NCI-H1092 treated with DMSO at 0.1 percent for 48 hours (cell line): Measurements from ENCODE around the gene SUPT20H.
"Not testable (repeated sequence)": the region's sequence is repeated elsewhere in the genome, so short reads cannot be mapped to it uniquely, and the experiment has no call there.

ENCODE experiments used
- DNase-seq: peaks from one replicate; lab custom pipeline; 2025; lab: John Stamatoyannopoulos, UW

The SUPT20H gene

DNA sequence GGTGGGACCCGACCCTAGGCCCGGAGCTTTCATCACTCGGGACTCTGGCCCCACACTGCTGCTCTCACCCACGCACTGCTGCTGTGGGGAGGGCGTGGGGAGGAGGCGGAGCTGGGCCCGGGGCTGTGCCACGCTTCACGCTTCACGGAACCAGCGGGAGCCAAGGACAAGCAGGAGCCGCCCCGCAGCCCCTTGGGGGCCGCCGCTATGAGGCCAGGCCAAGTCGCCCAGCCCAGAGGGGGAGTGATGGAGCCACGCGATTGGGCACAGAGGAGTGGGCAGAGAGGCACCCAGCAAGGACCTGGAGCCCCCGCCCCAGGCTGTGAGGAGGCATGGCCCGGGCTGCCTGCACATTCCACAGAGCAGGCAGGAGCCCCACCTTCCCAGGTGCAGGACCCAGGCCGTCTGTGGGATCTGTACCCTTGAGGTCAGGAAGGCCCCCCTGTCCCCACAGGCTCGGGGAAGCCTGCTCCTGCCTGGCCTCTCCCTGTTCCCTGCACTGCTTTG is 10.2 kb upstream of the SUPT20H start:
- no peak for DNase-seq

DNA sequence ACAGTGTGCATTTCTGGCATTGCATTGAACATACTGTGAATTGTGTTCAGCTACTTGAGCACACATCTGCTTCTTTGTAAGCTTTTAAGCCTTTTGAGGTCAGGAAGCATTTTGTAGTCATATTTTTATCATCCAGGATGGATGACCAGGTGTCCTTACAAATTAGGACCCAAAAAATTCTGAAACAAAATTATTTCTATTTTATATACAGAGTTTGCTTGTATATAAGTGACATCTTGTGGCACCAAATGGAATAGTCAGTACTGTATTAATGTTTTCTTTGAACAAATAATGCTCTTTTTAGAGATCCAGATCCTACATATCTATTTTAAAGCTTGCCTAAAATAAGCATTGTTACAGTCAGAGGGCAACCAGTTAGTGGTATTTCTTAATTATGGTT is 9.5 kb upstream of the SUPT20H start:
- no peak for DNase-seq

DNA sequence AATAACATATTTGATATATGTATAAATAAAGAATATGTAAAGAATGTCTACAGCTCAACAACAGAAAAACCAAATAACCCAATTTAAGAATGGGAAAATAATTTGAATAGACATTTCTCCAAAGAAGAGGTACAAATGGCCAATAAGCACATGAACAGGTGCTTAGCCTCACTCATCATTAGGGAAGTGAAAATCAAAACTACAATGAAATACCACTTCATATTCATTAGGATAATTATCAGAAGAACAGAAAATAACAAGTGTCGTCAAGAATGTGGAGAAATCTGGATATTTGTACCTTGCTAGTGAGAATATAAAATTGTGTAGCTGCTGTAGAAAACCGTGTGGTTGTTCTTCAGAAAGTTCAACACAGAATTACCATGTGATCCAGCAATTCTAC is 8.4 kb upstream of the SUPT20H start:
- DNase-seq = no peak

DNA sequence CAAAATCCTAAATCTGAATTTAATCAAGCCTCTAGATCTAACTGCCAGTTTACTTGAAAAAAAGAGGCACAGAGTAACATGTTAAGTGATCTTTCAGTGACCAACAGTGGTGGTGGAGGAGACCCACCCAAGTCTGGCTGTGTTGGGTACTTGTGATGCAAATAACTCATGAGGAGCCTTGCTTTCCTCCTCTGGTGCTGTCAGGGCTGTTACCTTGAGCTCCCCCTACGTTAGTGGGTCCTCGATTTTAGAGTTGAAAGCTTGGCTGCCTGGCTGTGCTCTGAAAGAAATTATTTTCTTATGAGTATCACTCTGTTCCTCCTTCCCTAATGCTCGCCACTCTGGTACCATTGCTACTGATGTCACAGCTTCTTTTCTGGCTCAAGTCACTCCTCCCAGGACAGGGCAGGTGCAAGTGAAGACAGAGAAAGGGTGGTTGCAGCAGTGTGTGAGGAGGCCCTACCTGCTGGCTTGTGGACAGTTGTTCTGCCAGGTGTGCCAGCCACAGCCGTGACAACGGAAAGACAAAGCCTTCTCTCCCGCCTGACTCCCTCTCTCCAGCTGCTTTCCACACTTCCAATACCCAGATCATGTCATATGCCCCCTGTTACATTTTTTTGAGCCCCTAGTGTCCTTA is 6.5 kb upstream of the SUPT20H start:
- no peak for DNase-seq

DNA sequence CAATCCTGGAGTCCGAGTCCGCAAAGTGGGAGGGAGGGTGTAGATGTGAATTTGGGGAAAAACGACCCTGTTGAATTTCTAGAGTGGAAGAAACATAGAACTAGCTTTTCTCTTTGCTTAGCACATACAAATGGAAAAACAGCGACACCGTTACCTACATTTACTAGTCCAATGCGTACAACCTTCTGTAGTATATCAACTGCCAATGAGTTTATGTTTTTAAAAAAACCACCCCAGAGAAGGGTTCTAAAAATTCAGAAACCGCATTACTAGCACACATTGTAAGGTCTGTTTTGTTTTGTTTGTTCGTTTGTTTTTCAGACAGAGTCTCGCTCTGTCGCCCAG is 332 bp upstream of the SUPT20H start:
- no peak for DNase-seq

DNA sequence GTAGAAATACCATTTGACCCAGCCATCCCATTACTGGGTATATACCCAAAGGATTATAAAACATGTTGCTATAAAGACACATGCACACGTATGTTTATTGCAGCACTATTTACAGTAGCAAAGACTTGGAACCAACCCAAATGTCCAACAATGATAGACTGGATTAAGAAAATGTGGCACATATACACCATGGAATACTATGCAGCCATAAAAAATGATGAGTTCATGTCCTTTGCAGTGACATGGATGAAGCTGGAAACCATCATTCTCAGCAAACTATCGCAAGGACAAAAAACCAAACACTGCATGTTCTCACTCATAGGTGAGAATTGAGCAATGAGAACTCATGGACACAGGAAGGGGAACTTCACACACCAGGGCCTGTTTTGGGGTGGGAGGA is 3.3 kb downstream of the SUPT20H start:
- DNase-seq = not testable (repeated sequence)

DNA sequence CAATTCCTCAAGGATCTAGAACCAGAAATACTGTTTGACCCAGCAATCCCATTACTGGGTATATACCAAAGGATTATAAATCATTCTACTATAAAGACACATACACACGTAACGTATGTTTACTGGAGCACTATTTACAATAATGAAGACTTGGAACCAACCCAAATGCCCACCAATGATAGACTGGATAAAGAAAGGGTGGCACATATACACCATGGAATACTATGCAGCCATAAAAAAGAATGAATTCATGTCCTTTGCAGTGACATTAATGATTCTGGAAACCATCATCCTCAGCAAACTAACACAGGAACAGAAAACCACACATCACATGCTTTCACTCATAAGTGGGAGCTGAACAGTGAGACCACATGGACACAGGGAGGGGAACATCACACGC is 6.4 kb downstream of the SUPT20H start:
- not testable (repeated sequence) for DNase-seq

DNA sequence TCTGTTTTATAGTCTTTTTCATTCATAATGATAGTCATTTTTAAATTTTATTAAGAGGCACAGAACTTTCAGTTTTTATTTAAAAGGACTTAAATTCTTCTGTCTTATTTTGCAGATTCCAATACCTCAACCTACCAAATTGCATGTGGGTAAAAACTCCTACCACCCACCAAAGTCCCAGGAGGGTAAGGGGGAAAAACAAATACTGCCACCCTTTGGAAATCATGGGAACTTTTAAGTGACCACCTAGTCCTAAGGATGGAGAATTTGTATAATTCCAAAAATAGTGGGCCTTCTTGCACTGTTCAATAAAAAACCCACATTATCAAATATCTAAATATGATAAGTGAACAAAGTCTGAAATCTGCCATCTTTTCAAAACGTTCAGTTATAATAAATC is 9.7 kb downstream of the SUPT20H start:
- no peak for DNase-seq

DNA sequence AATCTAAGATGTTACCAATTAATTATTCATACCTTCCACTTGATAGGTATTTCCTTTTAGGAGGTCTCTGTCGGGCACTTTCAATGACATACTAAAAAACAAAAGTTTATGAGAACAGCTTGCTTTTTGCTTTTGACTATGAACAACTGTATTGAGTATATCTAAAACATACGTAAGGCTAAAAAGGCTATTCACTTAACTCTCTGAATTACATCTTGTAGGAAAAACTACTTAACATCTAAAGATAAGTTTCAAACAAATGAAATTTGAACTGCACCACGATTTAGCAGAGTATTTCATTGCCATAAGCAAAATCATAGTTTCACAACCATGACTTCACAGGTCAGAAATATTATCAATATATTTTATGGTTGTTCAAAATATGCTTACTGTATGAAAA is 11.6 kb downstream of the SUPT20H start:
- no peak for DNase-seq

DNA sequence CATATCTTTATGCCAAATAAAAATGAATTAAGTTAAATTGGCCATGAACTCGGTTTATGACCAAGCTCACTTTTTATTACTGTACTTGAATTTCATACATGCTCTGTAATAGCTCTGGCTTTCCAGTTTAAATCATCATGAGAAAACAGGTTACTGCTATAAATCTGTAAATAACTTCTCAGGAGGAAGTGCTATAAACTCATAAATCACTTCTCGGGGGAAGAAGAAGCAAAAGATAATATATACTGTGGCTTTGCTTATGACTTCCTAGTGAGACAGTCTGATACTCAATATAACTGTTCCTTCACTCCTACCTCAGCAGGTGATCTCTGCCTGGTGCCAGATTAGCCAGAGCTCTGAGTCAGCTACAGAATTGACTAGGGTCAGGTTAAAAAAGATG is 12.5 kb downstream of the SUPT20H start:
- DNase-seq = no peak

DNA sequence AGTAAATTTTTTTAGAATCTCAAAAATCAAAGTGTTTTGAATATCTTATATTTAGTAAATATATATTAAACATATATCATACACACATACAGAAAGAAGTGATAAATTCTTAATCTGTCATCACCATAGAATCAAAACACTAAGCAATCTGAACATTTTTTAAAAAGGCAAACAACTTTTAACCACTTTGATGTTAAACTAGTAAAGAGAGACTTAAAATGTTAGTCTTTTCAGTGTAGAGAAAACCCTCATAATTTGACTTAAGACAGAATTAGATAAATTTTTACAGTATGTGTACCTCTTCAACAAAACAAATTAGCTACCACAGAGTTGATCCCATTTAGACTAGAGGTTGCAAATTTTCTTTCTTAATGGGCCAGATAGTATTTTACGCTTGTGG is 13.4 kb downstream of the SUPT20H start:
- DNase-seq = no peak

DNA sequence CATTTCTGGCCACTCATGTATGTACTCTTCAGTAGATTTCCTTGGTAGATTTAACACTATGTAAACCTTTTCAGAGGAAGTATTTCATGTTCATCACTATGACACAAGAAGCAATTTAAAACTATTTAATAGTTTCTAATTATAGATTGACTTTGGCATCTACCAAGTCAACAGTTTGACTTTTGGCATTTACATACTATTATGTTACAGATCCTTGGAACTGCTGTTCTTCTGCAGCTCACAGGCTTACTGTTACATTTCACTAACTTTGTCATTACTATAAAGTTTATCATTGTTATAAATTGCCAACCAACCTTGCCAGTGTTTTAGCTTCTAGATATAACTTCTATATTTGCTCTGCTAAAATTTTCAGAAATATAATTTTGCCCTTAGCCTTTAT is 18.7 kb downstream of the SUPT20H start:
- DNase-seq = no peak

DNA sequence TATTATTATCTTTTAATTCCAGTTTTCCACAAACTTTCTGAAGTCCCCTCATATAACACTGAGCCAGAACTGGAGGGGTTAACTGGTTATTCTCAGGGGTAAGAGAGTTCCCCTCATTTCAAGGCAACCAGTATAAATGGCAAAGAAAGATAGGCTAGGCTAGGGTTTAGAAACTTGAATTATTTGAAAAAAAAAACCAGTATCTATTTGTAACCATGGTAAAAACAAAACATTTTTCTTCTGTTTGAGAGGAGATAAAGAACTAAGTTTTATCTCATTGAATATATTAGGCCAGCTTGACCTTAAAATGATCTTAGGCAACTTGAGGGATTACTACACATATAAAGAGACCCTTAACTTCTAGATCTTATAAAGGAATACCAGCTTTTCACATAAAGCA is 19.6 kb downstream of the SUPT20H start:
- no peak for DNase-seq

DNA sequence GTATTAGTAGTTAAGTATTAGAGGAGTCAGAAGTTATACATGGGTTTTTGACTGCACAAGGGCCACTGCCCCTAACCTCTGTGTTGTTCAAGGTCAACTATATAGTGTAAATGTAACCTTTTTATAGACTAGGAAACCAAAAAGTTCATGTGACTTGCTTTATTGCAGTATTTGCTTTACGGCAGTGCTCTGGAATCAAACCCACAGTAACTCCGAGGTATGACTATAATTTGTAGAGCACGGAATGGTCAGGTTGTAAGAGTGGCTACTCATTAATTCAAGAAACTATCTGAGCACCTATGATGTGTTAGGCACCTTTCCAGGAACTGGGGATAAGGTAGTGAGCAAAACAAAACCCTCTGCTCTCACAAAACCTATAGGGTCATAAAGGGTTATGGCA is 22.2 kb downstream of the SUPT20H start:
- DNase-seq = no peak

DNA sequence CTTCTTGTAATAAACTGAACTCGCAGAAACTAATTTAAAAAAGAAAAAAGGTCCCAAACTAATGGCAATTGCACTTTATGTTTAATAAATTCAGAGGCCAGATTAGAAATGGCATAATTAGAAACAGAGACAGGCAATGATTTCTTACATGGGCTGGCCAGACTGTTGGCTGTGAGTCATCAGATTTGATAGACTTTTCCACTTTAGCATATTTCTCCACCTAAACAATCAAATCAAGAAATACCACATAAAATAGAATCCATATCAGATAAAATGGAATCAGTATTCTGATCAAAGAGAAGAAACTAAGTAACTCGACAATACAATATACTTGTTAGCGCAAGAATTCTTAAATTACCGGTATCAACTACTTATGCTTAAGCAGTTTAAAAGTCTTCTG is 29.9 kb downstream of the SUPT20H start:
- DNase-seq = no peak

DNA sequence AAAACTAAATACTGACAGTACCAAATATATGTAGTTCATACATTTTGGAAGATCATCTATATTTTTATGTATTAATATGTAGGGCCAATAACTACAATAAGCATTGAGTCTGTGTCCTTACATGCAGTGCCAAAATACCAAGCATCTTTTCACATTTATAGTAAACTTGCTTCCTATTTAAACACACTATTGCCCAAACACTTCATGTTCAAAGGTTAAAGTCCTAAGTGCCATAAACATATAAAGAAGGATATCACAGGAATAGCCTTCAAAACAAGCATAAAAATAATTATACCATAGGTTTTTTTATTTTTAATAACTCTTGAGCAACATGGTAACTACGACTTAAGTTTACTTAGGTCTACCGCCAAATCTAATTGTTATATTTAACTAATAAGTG is 31.8 kb downstream of the SUPT20H start:
- no peak for DNase-seq

DNA sequence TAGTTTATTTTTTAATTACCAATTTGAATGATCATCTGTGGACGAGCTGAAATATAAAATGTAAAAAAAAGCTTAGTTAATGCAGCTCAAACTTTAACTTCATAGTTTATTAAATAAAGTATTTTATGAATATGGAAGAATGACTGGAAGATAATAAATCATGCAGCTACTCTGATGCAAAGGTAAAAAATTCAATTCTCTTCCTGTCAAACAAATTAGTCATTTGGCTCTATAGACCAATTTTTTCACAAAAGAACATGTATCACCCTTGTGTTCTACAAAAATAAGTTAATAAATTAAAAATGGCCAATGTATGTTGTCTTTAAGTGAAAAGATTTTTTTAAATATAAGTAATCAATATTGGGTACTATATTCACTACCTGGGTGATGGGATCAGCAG is 32.7 kb downstream of the SUPT20H start:
- no peak for DNase-seq

DNA sequence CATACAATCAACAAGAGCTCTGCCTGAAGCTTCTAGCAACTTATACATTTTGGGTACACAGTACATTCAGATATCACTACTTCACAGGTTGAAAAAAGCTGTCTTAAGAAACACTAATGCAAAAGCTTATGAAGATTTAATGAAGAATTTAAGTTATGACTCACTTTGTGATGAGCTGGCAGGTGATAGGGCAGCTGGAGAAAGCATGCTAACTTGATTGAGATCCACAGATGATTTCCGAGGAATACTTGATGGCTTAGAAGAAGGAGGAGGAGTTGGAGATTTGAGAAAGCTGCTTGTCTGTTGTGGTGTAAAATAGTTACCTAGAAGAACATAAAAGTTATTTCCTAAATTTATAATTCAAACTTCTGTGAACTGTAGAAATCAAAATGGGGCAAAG is 35.6 kb downstream of the SUPT20H start:
- DNase-seq = no peak

DNA sequence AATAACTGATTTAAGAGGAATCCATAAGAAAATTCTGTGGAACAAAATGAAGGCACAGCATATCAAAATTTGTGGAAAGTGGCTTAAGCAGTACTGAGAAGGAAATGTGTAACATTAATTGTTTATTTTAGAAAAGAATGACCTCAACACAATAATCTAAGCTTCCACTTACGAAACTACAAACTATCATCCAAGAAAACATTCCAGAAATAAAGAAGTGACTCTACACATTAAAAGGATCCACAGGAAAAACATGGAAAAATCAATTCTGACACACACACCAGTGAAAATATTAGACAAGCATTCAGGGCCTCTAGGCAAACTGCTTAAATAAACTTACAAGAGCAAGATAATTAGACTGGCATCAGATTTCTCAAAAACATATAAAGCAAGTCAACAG is 44.9 kb downstream of the SUPT20H start:
- DNase-seq = no peak

DNA sequence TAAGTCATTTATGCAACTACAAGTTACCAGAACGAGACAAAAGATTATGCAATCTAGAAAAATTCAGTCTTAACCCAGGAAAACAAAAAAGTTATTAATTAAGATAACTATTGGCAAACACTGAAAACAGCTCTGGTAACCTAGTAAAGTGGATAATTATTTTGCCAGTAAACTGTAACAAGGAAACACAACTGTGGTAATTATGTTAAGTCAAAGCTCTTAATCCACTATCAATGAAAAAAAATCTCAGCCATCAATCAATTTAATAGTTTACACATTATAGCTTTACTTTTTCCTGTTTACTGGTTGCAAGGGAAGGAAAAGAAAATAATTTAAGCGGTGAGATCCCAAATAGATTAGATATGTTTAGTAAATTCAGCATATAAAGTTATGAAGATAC is 47.7 kb downstream of the SUPT20H start:
- DNase-seq = no peak

DNA sequence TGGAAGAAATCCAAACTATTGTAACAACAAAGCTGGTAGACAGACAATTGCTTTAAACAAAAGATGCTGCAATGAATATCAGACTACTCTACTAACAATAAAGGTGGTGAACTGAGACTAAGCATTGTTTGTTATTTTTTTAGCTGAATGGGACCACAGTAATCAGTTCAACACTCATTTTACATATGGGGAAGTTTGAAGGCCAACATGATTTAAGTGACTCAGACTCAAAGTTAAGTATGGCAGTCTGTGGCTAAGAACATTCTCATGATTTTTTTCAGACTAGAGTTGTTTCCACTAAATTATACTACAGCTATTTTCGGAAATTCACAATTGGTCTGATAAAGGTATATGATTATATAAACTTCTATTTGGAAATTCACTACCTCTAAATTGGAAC is 48.5 kb downstream of the SUPT20H start:
- DNase-seq = no peak

DNA sequence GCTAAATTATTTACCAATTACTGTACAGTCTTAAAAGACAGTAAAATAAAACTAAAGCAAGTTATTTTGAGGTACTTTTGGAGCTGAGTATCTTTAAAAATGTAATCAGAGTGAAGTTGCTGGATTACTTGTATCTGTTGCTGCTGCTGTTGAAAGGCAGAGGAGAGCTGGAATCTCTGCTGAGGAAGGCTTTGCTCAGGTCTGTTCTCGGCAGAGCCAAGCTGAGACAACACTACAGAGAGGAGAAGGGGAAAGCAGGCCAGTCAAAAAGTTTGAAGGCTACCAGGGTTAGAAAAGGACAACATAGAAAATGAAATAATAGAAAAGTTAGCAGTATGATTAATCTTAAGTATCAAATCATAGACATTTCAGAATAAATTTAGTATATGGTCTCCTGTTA is 49.1 kb downstream of the SUPT20H start:
- no peak for DNase-seq

DNA sequence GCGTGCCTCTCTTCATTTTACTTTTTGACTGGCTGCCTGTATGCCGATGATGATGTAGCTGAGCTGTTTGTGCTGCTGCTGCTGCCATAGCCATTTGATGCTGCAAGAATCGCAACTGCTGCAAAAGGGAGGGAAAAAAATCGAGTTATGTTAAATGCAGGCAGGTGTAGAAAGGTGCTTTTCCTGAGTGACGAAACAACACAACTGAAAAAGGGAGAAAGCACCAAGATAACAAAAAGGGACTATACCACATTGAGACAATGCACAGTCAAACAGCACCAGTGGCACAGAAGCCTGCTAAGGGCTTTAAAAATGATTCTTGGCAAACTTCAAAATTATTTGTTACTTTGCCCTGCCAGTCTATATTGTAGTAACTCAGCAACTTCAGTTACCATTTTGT is 49.8 kb downstream of the SUPT20H start:
- DNase-seq = no peak

DNA sequence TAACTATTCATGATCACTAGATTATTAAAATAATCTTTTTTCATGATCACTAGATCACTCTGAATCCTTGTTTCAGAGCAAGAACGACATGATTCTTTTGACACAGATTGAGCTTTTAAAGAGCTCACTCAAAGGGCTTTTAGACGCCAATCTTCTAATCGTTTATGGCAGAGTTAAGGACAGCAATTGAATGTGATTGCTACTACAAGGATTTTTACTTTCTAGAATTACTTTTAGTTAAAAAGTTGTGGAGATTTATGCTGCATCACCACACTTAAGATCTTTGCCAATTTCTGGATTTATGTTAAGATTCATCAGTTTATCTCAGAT is 57.6 kb downstream of the SUPT20H start:
- DNase-seq = no peak
